Left colon (tissue), 2 donors: ENCODE measurements around the gene HADHA. TPM values are rescaled to one million over a fixed set of nuclear protein-coding genes. Genes with fewer than 3 reads are reported as not detected.

Source experiments
- ATAC-seq: fragments of 200-7000 bp; cut with Tn5 transposase; one replicate; pipeline ENCODE4 v1.9.1; 2020; ENCODE audit warnings: mild to moderate bottlenecking, moderate library complexity
- DNase-seq, 2 donors: peaks; one replicate each; pipeline ENCODE4 v3.0.0-alpha.2; 2020
- intact Hi-C, 2 donors: fragments of 100-400 bp; cut with DNase I in 1 of 2; cut with micrococcal nuclease in 1 of 2; formaldehyde crosslinking; loops; one replicate each; pipeline versions ENCODE4 v1.11.2 to v1.14.0; 2022; cut with DNase I, micrococcal nuclease
- total RNA-seq, 2 donors: library from RNA; stranded (reverse); fragmentation: NEBNext Ultra II Directional; extraction: Animal tissue kit (Norgen Biotek cat#: 25700); gene quantifications; one replicate each; pipeline ENCODE4 v1.2.1, GENCODE V29; 2021
- donor health status: DM: no; HTN: no; CAD: no.
- donor health status: DM: yes; HTN: yes; CAD: no.

Gene HADHA
- total RNA-seq, 2 donors from 2014 or later = 239 to 294 TPM

GRCh38 chr2:26197516-26197915, 46.9 kb downstream of the HADHA start:
- DNase-seq = no peak
- intact Hi-C loops = no loop called here
- no peak for ATAC-seq

- ATAC-seq (no peak), DNase-seq (no peak)
- intact Hi-C loops = no loop called here
These were observed 47.6 kb downstream of the HADHA start for GRCh38 chr2:26196683-26197418.

- ATAC-seq (no peak), DNase-seq (no peak)
- intact Hi-C loops = no loop called here
These were observed 49.1 kb downstream of the HADHA start for GRCh38 chr2:26195040-26195984.

- no peak for ATAC-seq
- intact Hi-C loops = no loop called here
- no peak for DNase-seq
These were observed 50.7 kb downstream of the HADHA start for GRCh38 chr2:26193578-26194231.

GRCh38 chr2:26191316-26192159, 52.9 kb downstream of the HADHA start:
- DNase-seq = no peak
- intact Hi-C loops = no loop called here
- peak; percentile 31 for ATAC-seq

- DNase-seq (no peak), ATAC-seq (no peak)
- intact Hi-C loops = no loop called here
These were observed 54.1 kb downstream of the HADHA start for GRCh38 chr2:26190369-26190768.

GRCh38 chr2:26189751-26190150, 54.7 kb downstream of the HADHA start:
- intact Hi-C loops = no loop called here
- DNase-seq (no peak), ATAC-seq (no peak)

GRCh38 chr2:26189123-26189522, 55.3 kb downstream of the HADHA start:
- intact Hi-C loops = no loop called here
- ATAC-seq = no peak
- no peak for DNase-seq

- DNase-seq = no peak
- ATAC-seq = no peak
- intact Hi-C loops = no loop called here
These were observed 56.8 kb downstream of the HADHA start for GRCh38 chr2:26187537-26188104.

GRCh38 chr2:26187114-26187513, 57.3 kb downstream of the HADHA start:
- DNase-seq = no peak
- intact Hi-C loops = no loop called here
- ATAC-seq = no peak

- intact Hi-C loops = no loop called here
- ATAC-seq = peak; percentile 14
- DNase-seq = no peak
These were observed 58.3 kb downstream of the HADHA start for GRCh38 chr2:26185954-26186770.

GRCh38 chr2:26185304-26185928, 59.0 kb downstream of the HADHA start:
- intact Hi-C loops = no loop called here
- no peak for DNase-seq
- ATAC-seq = no peak

GRCh38 chr2:26184555-26185303, 59.7 kb downstream of the HADHA start:
- peak; percentile 91 for ATAC-seq

GRCh38 chr2:26184121-26184520, 60.3 kb downstream of the HADHA start:
- intact Hi-C loops = no loop called here
- ATAC-seq (no peak), DNase-seq (no peak)

More at GRCh38 chr2:26184555-26185303, 59.7 kb downstream of the HADHA start:
- peak; percentile 81 to 90 for DNase-seq
- intact Hi-C loops = no loop called here

GRCh38 chr2:26182887-26183630, 61.4 kb downstream of the HADHA start:
- ATAC-seq = no peak
- DNase-seq = no peak
- intact Hi-C loops = no loop called here

- DNase-seq (no peak), ATAC-seq (no peak)
- intact Hi-C loops = no loop called here
These were observed 62.0 kb downstream of the HADHA start for GRCh38 chr2:26182441-26182840.
